Loucy (cell line): Measurements from ENCODE around the gene BBX.

Experiments
- H2AFZ ChIP-seq: fragments of 200-600 bp; sonication (generic); 2 replicates; pipeline ENCODE4 v1.6.0; 2016; ENCODE audit warnings: antibody characterized with exemption, mild to moderate bottlenecking, low read length, moderate library complexity
- H3F3A ChIP-seq: fragments of 200-600 bp; 2 replicates; pipeline ENCODE4 v1.6.0; 2016; ENCODE audit warnings: antibody characterized with exemption, low read depth, mild to moderate bottlenecking
- H3K27me3 ChIP-seq: fragments of 200-600 bp; sonication (generic); 2 replicates; pipeline ENCODE4 v1.6.1; 2014; ENCODE audit warnings: low read length, mild to moderate bottlenecking; ENCODE audit not compliant: insufficient read depth, poor library complexity, severe bottlenecking
- H3K36me3 ChIP-seq: fragments of 200-600 bp; sonication (generic); 2 replicates; pipeline ENCODE4 v1.6.1; 2016; ENCODE audit warnings: low read length; ENCODE audit not compliant: insufficient read depth
- H3K4me1 ChIP-seq: fragments of 200-600 bp; sonication (generic); 2 replicates; pipeline ENCODE4 v1.5.1; 2014; ENCODE audit warnings: low read length, mild to moderate bottlenecking; ENCODE audit not compliant: insufficient read depth, poor library complexity, severe bottlenecking
- H3K4me2 ChIP-seq: fragments of 200-600 bp; sonication (generic); 2 replicates; pipeline ENCODE4 v1.6.0; 2014; ENCODE audit warnings: antibody characterized with exemption, low read length, low read depth, mild to moderate bottlenecking; ENCODE audit not compliant: poor library complexity, severe bottlenecking
- H3K4me3 ChIP-seq: fragments of 200-600 bp; sonication (generic); 2 replicates; pipeline ENCODE4 v1.5.1; 2014; ENCODE audit warnings: low read length, mild to moderate bottlenecking, mixed read lengths; ENCODE audit not compliant: poor library complexity, severe bottlenecking
- H3K79me2 ChIP-seq: fragments of 200-600 bp; sonication (generic); 2 replicates; pipeline ENCODE4 v1.6.1; 2014; ENCODE audit warnings: low read length; ENCODE audit not compliant: insufficient read depth
- H3K9ac ChIP-seq: fragments of 200-600 bp; sonication (generic); 2 replicates; pipeline ENCODE4 v1.6.0; 2014; ENCODE audit warnings: mild to moderate bottlenecking, low read depth, low read length, moderate library complexity; ENCODE audit not compliant: poor library complexity, severe bottlenecking
- H3K9me2 ChIP-seq: fragments of 200-600 bp; sonication (generic); replicated peaks from 2 replicates; pipeline ENCODE4 v1.6.1; 2016; ENCODE audit warnings: low read depth, low read length, mixed read lengths
- H3K9me3 ChIP-seq: fragments of 200-600 bp; sonication (generic); 2 replicates; pipeline ENCODE4 v1.6.1; 2014; ENCODE audit warnings: mild to moderate bottlenecking, antibody characterized with exemption, low read length, low read depth; ENCODE audit not compliant: insufficient read depth
- H4K20me1 ChIP-seq: fragments of 200-600 bp; sonication (generic); 2 replicates; pipeline ENCODE4 v1.6.0; 2014; ENCODE audit warnings: antibody characterized with exemption, low read length, mild to moderate bottlenecking; ENCODE audit not compliant: insufficient read depth, poor library complexity, severe bottlenecking
- CTCF ChIP-seq: fragments of 200-600 bp; sonication (generic); conservative IDR thresholded peaks from 2 replicates; pipeline ENCODE4 v1.5.1; 2014; ENCODE audit warnings: mild to moderate bottlenecking, antibody characterized with exemption, low read length
- EZH2phosphoT487 ChIP-seq: fragments of 200-600 bp; IDR thresholded peaks from 2 replicates; pipeline ENCODE4 v1.6.1; 2018; ENCODE audit warnings: antibody characterized with exemption, mild to moderate bottlenecking, moderate library complexity, borderline replicate concordance

The BBX gene

GRCh38 chr3:107756649-107757048, 233.9 kb downstream of the BBX start:
- Histone ChIP-seq H3K27me3 (no peaks in the 10 kb centered on the region), H4K20me1 (no peaks in the 10 kb centered on the region), H3K9ac (no peak overlapping the region), H3K4me3 (no peak overlapping the region), H3F3A (no peaks in the 10 kb centered on the region), H3K9me2 (no peaks in the 10 kb centered on the region), H3K4me1 (no peaks in the 10 kb centered on the region), H3K79me2 (no peaks in the 10 kb centered on the region), H2AFZ (no peak overlapping the region), H3K4me2 (no peak overlapping the region), H3K9me3 (no peaks in the 10 kb centered on the region), H3K36me3 (peaks cover 38% of the 10 kb centered on the region; the same call in 1 of the 2 replicates)
- TF ChIP-seq CTCF (no peak), EZH2phosphoT487 (no peak)

- TF ChIP-seq CTCF (no peak), EZH2phosphoT487 (no peak)
- H3K9ac ChIP-seq = no peak overlapping the region
- no peaks in the 10 kb centered on the region for H3K27me3 ChIP-seq
- H3K36me3 ChIP-seq = peaks cover 36% of the 10 kb centered on the region; the same call in 1 of the 2 replicates
- H3K79me2 ChIP-seq = no peaks in the 10 kb centered on the region
- no peak overlapping the region for H2AFZ ChIP-seq
- H3K4me1 ChIP-seq = no peaks in the 10 kb centered on the region
- H3K4me2 ChIP-seq = no peak overlapping the region
- no peak overlapping the region for H3K4me3 ChIP-seq
- H3F3A ChIP-seq = no peaks in the 10 kb centered on the region
- no peaks in the 10 kb centered on the region for H3K9me2 ChIP-seq
- no peaks in the 10 kb centered on the region for H3K9me3 ChIP-seq
- H4K20me1 ChIP-seq = no peaks in the 10 kb centered on the region
Measured at GRCh38 chr3:107757140-107757539, 234.4 kb downstream of the BBX start.

- H3K9ac ChIP-seq = no peak overlapping the region
- no peaks in the 10 kb centered on the region for H3F3A ChIP-seq
- TF ChIP-seq EZH2phosphoT487 (no peak), CTCF (no peak)
- no peak overlapping the region for H3K4me3 ChIP-seq
- H2AFZ ChIP-seq = no peak overlapping the region
- H3K4me2 ChIP-seq = no peak overlapping the region
- H3K9me2 ChIP-seq = no peaks in the 10 kb centered on the region
- H3K79me2 ChIP-seq = no peaks in the 10 kb centered on the region
- no peaks in the 10 kb centered on the region for H4K20me1 ChIP-seq
- H3K27me3 ChIP-seq = no peaks in the 10 kb centered on the region
- H3K36me3 ChIP-seq = peaks cover 29% of the 10 kb centered on the region; the same call in 1 of the 2 replicates
- no peaks in the 10 kb centered on the region for H3K9me3 ChIP-seq
- H3K4me1 ChIP-seq = no peaks in the 10 kb centered on the region
Measured at GRCh38 chr3:107760144-107760543, 237.4 kb downstream of the BBX start.
